GM12891 (cell line): ENCODE measurements around the gene PDZRN3.

Source experiments
- PAX5 ChIP-seq: IDR thresholded peaks from 2 replicates; pipeline ENCODE4 v1.6.1; 2011; ENCODE audit warnings: low read length, moderate library complexity, mild to moderate bottlenecking; ENCODE audit not compliant: insufficient read depth, severe bottlenecking
- POLR2A ChIP-seq: IDR thresholded peaks from 2 replicates; pipeline ENCODE4 v1.6.1; 2011; ENCODE audit warnings: low read depth, low read length, control low read depth
- POLR2AphosphoS5 ChIP-seq: IDR thresholded peaks from 2 replicates; pipeline ENCODE4 v1.6.1; 2011; ENCODE audit warnings: low read depth, low read length, control low read depth
- POU2F2 ChIP-seq: IDR thresholded peaks from 2 replicates; pipeline ENCODE4 v1.6.1; 2011; ENCODE audit warnings: low read depth, mild to moderate bottlenecking, control low read depth, low read length, moderate library complexity
- SPI1 ChIP-seq: IDR thresholded peaks from 2 replicates; pipeline ENCODE4 v1.6.1; 2011; ENCODE audit warnings: low read depth, low read length, control low read depth
- TAF1 ChIP-seq: IDR thresholded peaks from 2 replicates; pipeline ENCODE4 v1.6.1; 2011; ENCODE audit warnings: low read depth, low read length, control low read depth

DNA sequence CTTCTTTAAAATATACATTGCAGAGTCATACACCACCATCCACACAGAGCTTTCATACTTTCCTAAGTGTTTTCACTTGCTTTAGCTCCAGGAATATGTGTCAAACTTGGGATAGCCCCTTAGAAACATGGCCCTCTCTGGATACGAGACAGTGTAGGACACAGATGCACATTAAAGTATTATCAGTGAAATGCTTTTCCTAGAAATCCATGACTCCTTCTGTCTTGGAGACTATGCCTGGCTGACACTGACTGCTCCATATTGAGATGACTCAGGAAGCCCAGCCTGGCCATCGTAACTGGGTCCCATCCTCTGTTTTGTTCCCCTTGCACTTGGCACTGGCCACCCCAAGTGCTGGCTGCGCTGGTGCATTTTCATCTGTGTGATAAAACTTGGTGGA lies 204.8 kb downstream of the PDZRN3 start:
- TF ChIP-seq POLR2A (no peak), POLR2AphosphoS5 (no peak), TAF1 (no peak), POU2F2 (no peak), PAX5 (no peak), SPI1 (no peak)
